OCI-LY1 (cell line): ENCODE data around the gene LACC1.

ENCODE experiments used
- CTCF ChIP-seq: fragments of 200-600 bp; sonication (generic), shearing (Covaris generic); IDR thresholded peaks from 2 replicates; pipeline ENCODE4 v1.5.1; 2017; ENCODE audit warnings: mild to moderate bottlenecking, antibody characterized with exemption, low read length, moderate library complexity, mixed read lengths
- EZH2 ChIP-seq: fragments of 200-600 bp; sonication (generic), shearing (Covaris generic); IDR thresholded peaks from 2 replicates; pipeline ENCODE4 v1.8.0; 2017; ENCODE audit warnings: borderline replicate concordance, mixed run types, mild to moderate bottlenecking, antibody characterized with exemption, low read length, moderate library complexity, mixed read lengths

- no peak for TF ChIP-seq CTCF
- TF ChIP-seq EZH2, result no peak
Measured at GRCh38 chr13:43878892-43879754, 581 bp upstream of the LACC1 start, which contains the start of gene CCDC122.
